A673 (cell line): ENCODE measurements around the gene ZNF121. TPM values are rescaled to one million over a fixed set of nuclear protein-coding genes. Genes with fewer than 3 reads are reported as not detected.
A peak's percentile ranks its signal among the peaks of the same experiment; 100 is the strongest.

Experiments used
- BruUV-seq: library from RNA; stranded (reverse); fragments of 400-500 nt; replicated peaks from 2 replicates; lab custom pipeline; 2021; lab: Mats Ljungman, UMichigan
- CTCF ChIA-PET: fragments of 300-600 bp; sonication (Branson Sonifier 250); formaldehyde crosslinking; loops from one replicate; lab custom pipeline; 2022; ENCODE audit warnings: antibody characterized with exemption; lab: Charles Lee
- POLR2A ChIA-PET: fragments of 300-600 bp; sonication (Branson Sonifier 250); formaldehyde crosslinking; loops from one replicate; lab custom pipeline; 2022; ENCODE audit warnings: antibody characterized with exemption; ENCODE audit not compliant: low non-redundant PET; lab: Charles Lee
- DNase-seq: peaks from one replicate; pipeline ENCODE4 v3.0.0-alpha.2; 2015; ENCODE audit warnings: low spot score
- H3K27ac ChIP-seq: fragments of 200-600 bp; sonication (generic); 2 replicates; pipeline ENCODE4 v1.5.1; 2016; ENCODE audit warnings: mixed run types, low read depth, mild to moderate bottlenecking, mixed read lengths, antibody characterized with exemption, low read length; ENCODE audit not compliant: poor library complexity, severe bottlenecking
- H3K27me3 ChIP-seq: fragments of 200-600 bp; sonication (generic); replicated peaks from 2 replicates; pipeline ENCODE4 v1.6.1; 2017; ENCODE audit warnings: mixed run types, low read depth, mild to moderate bottlenecking, mixed read lengths, antibody characterized with exemption, low read length; ENCODE audit not compliant: insufficient read depth, poor library complexity
- H3K36me3 ChIP-seq: fragments of 200-600 bp; sonication (generic); 2 replicates; pipeline ENCODE4 v1.6.1; 2016; ENCODE audit warnings: mixed run types, mild to moderate bottlenecking, mixed read lengths, antibody characterized with exemption, low read length; ENCODE audit not compliant: insufficient read depth, poor library complexity, severe bottlenecking
- H3K4me1 ChIP-seq: fragments of 200-600 bp; sonication (generic); 2 replicates; pipeline ENCODE4 v1.6.1; 2017; ENCODE audit warnings: mixed run types, mild to moderate bottlenecking, mixed read lengths, antibody characterized with exemption, low read length; ENCODE audit not compliant: insufficient read depth, poor library complexity, severe bottlenecking
- H3K4me3 ChIP-seq: fragments of 200-600 bp; sonication (generic); 2 replicates; pipeline ENCODE4 v1.5.1; 2016; ENCODE audit warnings: low read depth, mixed run types, mild to moderate bottlenecking, mixed read lengths, low read length; ENCODE audit not compliant: poor library complexity, severe bottlenecking
- H3K9me3 ChIP-seq: fragments of 200-600 bp; sonication (generic); 2 replicates; pipeline ENCODE4 v1.6.1; 2016; ENCODE audit warnings: mixed run types, low read depth, mild to moderate bottlenecking, mixed read lengths, antibody characterized with exemption, low read length; ENCODE audit not compliant: poor library complexity, severe bottlenecking
- CTCF ChIP-seq: fragments of 300-800, 200-600 bp; sonication (generic); conservative IDR thresholded peaks from 2 replicates; pipeline ENCODE4 v1.5.1; 2017; ENCODE audit warnings: low read depth, mild to moderate bottlenecking, antibody characterized with exemption, low read length, moderate library complexity, mixed read lengths
- EZH2 ChIP-seq: fragments of 200-600 bp; sonication (generic); IDR thresholded peaks from 2 replicates; pipeline ENCODE4 v1.6.1; 2017; ENCODE audit warnings: borderline replicate concordance, low read depth, mild to moderate bottlenecking, mixed read lengths, antibody characterized with exemption, low read length; ENCODE audit not compliant: poor library complexity, severe bottlenecking
- intact Hi-C: fragments of 100-400 bp; cut with micrococcal nuclease; formaldehyde crosslinking; loops from one replicate; pipeline ENCODE4 v1.10.0; 2022; ENCODE audit not compliant: unreplicated experiment
- total RNA-seq: library from RNA; stranded (reverse); gene quantifications from 2 replicates; pipeline ENCODE4 v1.2.3, GENCODE V29; 2021

Gene ZNF121
- total RNA-seq, 1 experiment from 2014 or later = 65.6 TPM

- ChIA-PET CTCF (no interaction called here), POLR2A (no interaction called here)
- H3K4me3 ChIP-seq = peak within 1 kb of the TSS; percentile 80
- no peaks in the 10 kb centered on the region for H3K4me1 ChIP-seq
- H3K27me3 ChIP-seq = no peaks in the 10 kb centered on the region
- DNase-seq = peak; percentile 93
- intact Hi-C loops = no loop called here
- peaks cover 36% of the 10 kb centered on the region for H3K9me3 ChIP-seq
- H3K36me3 ChIP-seq = peaks cover 27% of the 10 kb centered on the region
- BruUV-seq = TSS peak; percentile 89
- TF ChIP-seq EZH2 (no peak), CTCF (no peak)
- H3K27ac ChIP-seq = peak within 1 kb of the TSS; percentile 91
Observed at GRCh38 chr19:9538183-9539058, 45.9 kb downstream of the ZNF121 start, which contains the start of gene ZNF426. Gene ZNF426, minus strand, starts transcription at chr19:9538645. Its CDS starts 2,413 bp downstream, at chr19:9536232.

- Histone ChIP-seq H3K4me3 (no peak overlapping the region), H3K36me3 (peaks cover 52% of the 10 kb centered on the region), H3K27me3 (no peaks in the 10 kb centered on the region), H3K9me3 (peaks cover 47% of the 10 kb centered on the region), H3K4me1 (no peaks in the 10 kb centered on the region), H3K27ac (no peak overlapping the region)
- intact Hi-C loops = no loop called here
- BruUV-seq = no TSS peak
- CTCF ChIA-PET = no interaction called here
- no peak for DNase-seq
- POLR2A ChIA-PET = no interaction called here
- TF ChIP-seq EZH2 (no peak), CTCF (no peak)
Observed at GRCh38 chr19:9535934-9536333, 48.4 kb downstream of the ZNF121 start.

DNA sequence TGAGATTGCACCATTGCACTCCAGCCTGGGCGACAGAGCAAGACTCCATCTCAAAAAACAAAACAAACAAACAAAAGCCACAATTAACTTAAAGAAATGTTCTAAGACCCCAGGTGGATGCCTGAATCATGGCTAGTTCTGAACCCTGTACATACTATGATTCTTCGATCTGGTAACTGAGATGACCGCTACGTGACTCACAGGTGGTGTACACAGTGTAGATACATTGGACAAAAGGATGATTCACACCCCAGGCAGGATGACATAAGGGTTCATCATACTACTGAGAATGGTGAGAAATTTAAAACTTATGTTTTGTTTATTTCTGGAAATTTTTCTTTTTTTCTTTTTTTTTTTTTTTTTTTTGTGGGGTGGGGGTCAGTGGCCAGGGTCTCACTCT is 52.4 kb downstream of the ZNF121 start:
- DNase-seq = no peak
- Histone ChIP-seq H3K27ac (no peak overlapping the region), H3K27me3 (no peaks in the 10 kb centered on the region), H3K4me3 (no peak overlapping the region), H3K36me3 (peaks cover 90% of the 10 kb centered on the region), H3K9me3 (peaks cover 70% of the 10 kb centered on the region), H3K4me1 (no peaks in the 10 kb centered on the region)
- no peak for TF ChIP-seq EZH2
- no peak for TF ChIP-seq CTCF
- ChIA-PET CTCF (no interaction called here), POLR2A (no interaction called here)
- intact Hi-C loops = no loop called here
- no TSS peak for BruUV-seq
